HCT116 (cell line): ENCODE data around the gene PDGFD. TPM values are rescaled to one million over a fixed set of nuclear protein-coding genes. Genes with fewer than 3 reads are reported as not detected.
A peak's percentile ranks its signal among the peaks of the same experiment; 100 is the strongest.

Experiments used
- ATAC-seq: fragments of 200-7000 bp; cut with Tn5 transposase; 2 replicates; pipeline ENCODE4 v1.9.1; 2020; ENCODE audit warnings: mild to moderate bottlenecking, moderate library complexity
- BruUV-seq: library from RNA; stranded (reverse); fragments of 400-500 nt; replicated peaks from 2 replicates; lab custom pipeline; 2021; lab: Mats Ljungman, UMichigan
- CTCF ChIA-PET: fragments of 300-600 bp; sonication (Branson Sonifier 250); formaldehyde crosslinking; loops from one replicate; lab custom pipeline; 2021; ENCODE audit warnings: antibody characterized with exemption; lab: Charles Lee
- POLR2A ChIA-PET: fragments of 300-600, 350-600 bp; sonication (Branson Sonifier 250); formaldehyde crosslinking; loops from one replicate; lab custom pipeline; 2021; ENCODE audit warnings: antibody characterized with exemption; lab: Charles Lee
- RAD21 ChIA-PET, 2 experiments: fragments of 300-600 bp; sonication (Branson Sonifier 250); formaldehyde crosslinking; loops; one replicate each; lab custom pipeline; 2023; ENCODE audit warnings: low total read pairs in 2 of 2; ENCODE audit not compliant: uncharacterized antibody in 2 of 2, unreplicated experiment in 2 of 2, low non-redundant PET in 1 of 2; lab: Charles Lee
- DNase-seq: peaks from one replicate; pipeline ENCODE4 v3.0.0-alpha.2; 2010; ENCODE audit warnings: low read depth, low spot score
- H2AFZ ChIP-seq: fragments of 200-600 bp; shearing (Covaris generic), sonication (generic); 2 replicates; pipeline ENCODE4 v1.6.1; 2017; ENCODE audit warnings: low read depth, mixed run types, mixed read lengths, antibody characterized with exemption, low read length; ENCODE audit not compliant: poor library complexity, severe bottlenecking
- H3K27ac ChIP-seq: 2 replicates; pipeline ENCODE4 v1.5.1; 2012; ENCODE audit warnings: low read depth, low read length
- H3K27me3 ChIP-seq: fragments of 200-600 bp; sonication (generic); 2 replicates; pipeline ENCODE4 v1.6.1; 2016; ENCODE audit warnings: mixed run types, low read length, mixed read lengths; ENCODE audit not compliant: insufficient read depth
- H3K36me3 ChIP-seq, 2 experiments: fragments of 200-500 bp in 1 of 2; fragments of 200-600 bp in 1 of 2; sonication (Bioruptor generic) in 1 of 2; sonication (generic) in 1 of 2; 2 replicates each; pipeline versions ENCODE4 v1.5.1 to v1.6.1; 2014 to 2016; ENCODE audit warnings: low read length in 2 of 2, inconsistent platforms in 1 of 2, mixed read lengths in 1 of 2, mixed run types in 1 of 2; ENCODE audit not compliant: insufficient read depth in 2 of 2, control insufficient read depth in 1 of 2
- H3K4me1 ChIP-seq, 2 experiments: fragments of 200-600 bp in 1 of 2; sonication (generic) in 1 of 2; 2 replicates each; pipeline versions ENCODE4 v1.5.1 to v1.6.1; 2012 to 2017; ENCODE audit warnings: low read length in 2 of 2, inconsistent platforms in 1 of 2, mild to moderate bottlenecking in 1 of 2, mixed read lengths in 1 of 2, mixed run types in 1 of 2, moderate library complexity in 1 of 2; ENCODE audit not compliant: insufficient read depth in 2 of 2, control insufficient read depth in 1 of 2
- H3K4me2 ChIP-seq: fragments of 200-600 bp; sonication (generic); 2 replicates; pipeline ENCODE4 v1.6.1; 2017; ENCODE audit warnings: mixed run types, low read length, mixed read lengths
- H3K4me3 ChIP-seq, 2 experiments: fragments of 200-600 bp in 1 of 2; sonication (generic) in 1 of 2; replicated peaks in 1 of 2; 2 replicates each; pipeline ENCODE4 v1.5.1; 2011 to 2016; ENCODE audit warnings: low read length in 2 of 2, control low read depth in 1 of 2, low read depth in 1 of 2, mild to moderate bottlenecking in 1 of 2, mixed read lengths in 1 of 2, mixed run types in 1 of 2
- H3K79me2 ChIP-seq: fragments of 200-600 bp; sonication (generic); 2 replicates; pipeline ENCODE4 v1.6.1; 2017; ENCODE audit warnings: mild to moderate bottlenecking, mixed run types, low read length, moderate library complexity, mixed read lengths; ENCODE audit not compliant: insufficient read depth
- H3K9ac ChIP-seq: fragments of 200-600 bp; sonication (generic); 2 replicates; pipeline ENCODE4 v1.6.1; 2016; ENCODE audit warnings: low read length, mixed read lengths
- H3K9me2 ChIP-seq: fragments of 200-600 bp; sonication (generic), shearing (Covaris generic); 2 replicates; pipeline ENCODE4 v1.6.1; 2017; ENCODE audit warnings: mixed run types, mild to moderate bottlenecking, moderate library complexity; ENCODE audit not compliant: insufficient read depth
- H3K9me3 ChIP-seq, 2 experiments: fragments of 200-500 bp in 1 of 2; fragments of 200-600 bp in 1 of 2; sonication (Bioruptor generic) in 1 of 2; sonication (generic) in 1 of 2; 2 replicates each; pipeline ENCODE4 v1.6.1; 2014 to 2017; ENCODE audit warnings: low read length in 2 of 2, mixed read lengths in 2 of 2, inconsistent platforms in 1 of 2, low read depth in 1 of 2, mild to moderate bottlenecking in 1 of 2, mixed run types in 1 of 2, moderate library complexity in 1 of 2; ENCODE audit not compliant: control insufficient read depth in 1 of 2, insufficient read depth in 1 of 2
- H4K20me1 ChIP-seq: fragments of 200-600 bp; sonication (generic), shearing (Covaris generic); 2 replicates; pipeline ENCODE4 v1.6.1; 2017; ENCODE audit warnings: mixed run types, mild to moderate bottlenecking, moderate library complexity; ENCODE audit not compliant: insufficient read depth
- CBX3 ChIP-seq: IDR thresholded peaks from 2 replicates; pipeline ENCODE4 v1.6.1; 2012; ENCODE audit warnings: low read depth
- ELF1 ChIP-seq: IDR thresholded peaks from 2 replicates; pipeline ENCODE4 v1.6.1; 2012; ENCODE audit warnings: low read depth, borderline replicate concordance
- FOSL1 ChIP-seq: IDR thresholded peaks from 2 replicates; pipeline ENCODE4 v1.6.1; 2012; ENCODE audit warnings: low read depth
- JUND ChIP-seq: IDR thresholded peaks from 2 replicates; pipeline ENCODE4 v1.6.1; 2012
- POLR2A ChIP-seq: IDR thresholded peaks from 2 replicates; pipeline ENCODE4 v1.7.0; 2011; ENCODE audit warnings: borderline replicate concordance; ENCODE audit not compliant: insufficient read depth, insufficient read length; ENCODE audit errors: extremely low read depth
- POLR2AphosphoS5 ChIP-seq: IDR thresholded peaks from 2 replicates; pipeline ENCODE4 v1.6.1; 2011; ENCODE audit warnings: mild to moderate bottlenecking, low read depth, low read length, moderate library complexity
- RAD21 ChIP-seq: IDR thresholded peaks from 2 replicates; pipeline ENCODE4 v1.6.1; 2012; ENCODE audit warnings: low read depth, mild to moderate bottlenecking
- SIN3A ChIP-seq: IDR thresholded peaks from 2 replicates; pipeline ENCODE4 v1.6.1; 2012; ENCODE audit warnings: low read depth
- SRF ChIP-seq: IDR thresholded peaks from 2 replicates; pipeline ENCODE4 v1.6.1; 2012; ENCODE audit warnings: low read depth
- TCF7L2 ChIP-seq: IDR thresholded peaks from 2 replicates; pipeline ENCODE4 v1.7.0; 2011; ENCODE audit warnings: borderline replicate concordance, inconsistent platforms; ENCODE audit not compliant: insufficient read depth, insufficient read length; ENCODE audit errors: extremely low read depth
- YY1 ChIP-seq: IDR thresholded peaks from 2 replicates; pipeline ENCODE4 v1.6.1; 2011; ENCODE audit warnings: low read length, low read depth, moderate library complexity, mild to moderate bottlenecking; ENCODE audit not compliant: insufficient replicate concordance; ENCODE audit errors: extremely low read depth
- ZNF274 ChIP-seq: fragments of 200-500 bp; sonication (Bioruptor generic); IDR thresholded peaks from 2 replicates; pipeline ENCODE4 v1.6.1; 2014; ENCODE audit warnings: mild to moderate bottlenecking, low read depth, low read length, inconsistent platforms
- intact Hi-C: fragments of 100-400 bp; cut with micrococcal nuclease; formaldehyde crosslinking; loops from 2 replicates; pipeline ENCODE4 v1.10.0; 2022
- total RNA-seq: library from RNA; stranded (reverse); gene quantifications from one replicate; pipeline ENCODE4 v1.2.1, GENCODE V29; 2021; ENCODE audit not compliant: unreplicated experiment
- TF ChIP-seq, protein P1 (sequence below): IDR thresholded peaks from 2 replicates; pipeline ENCODE4 v1.6.1; 2011; ENCODE audit warnings: mild to moderate bottlenecking, low read length, moderate library complexity; ENCODE audit not compliant: insufficient replicate concordance; ENCODE audit errors: extremely low read depth
- TF ChIP-seq, protein P2 (sequence below): IDR thresholded peaks from 2 replicates; pipeline ENCODE4 v1.6.1; 2012
- TF ChIP-seq, protein P3 (sequence below), 3 experiments: fragments of 200-600 bp in 1 of 3; sonication (generic) in 1 of 3; IDR thresholded peaks in 2 of 3; conservative IDR thresholded peaks in 1 of 3; 2 replicates each; pipeline ENCODE4 v1.5.1; 2012 to 2017; ENCODE audit warnings: low read depth in 2 of 3, low read length in 2 of 3, antibody characterized with exemption in 1 of 3, borderline replicate concordance in 1 of 3, control low read depth in 1 of 3, mild to moderate bottlenecking in 1 of 3, mixed read lengths in 1 of 3, mixed run types in 1 of 3, moderate library complexity in 1 of 3; ENCODE audit not compliant: insufficient read depth in 1 of 3

PDGFD gene
- total RNA-seq, 1 experiment from 2014 or later = 0.34 TPM

DNA sequence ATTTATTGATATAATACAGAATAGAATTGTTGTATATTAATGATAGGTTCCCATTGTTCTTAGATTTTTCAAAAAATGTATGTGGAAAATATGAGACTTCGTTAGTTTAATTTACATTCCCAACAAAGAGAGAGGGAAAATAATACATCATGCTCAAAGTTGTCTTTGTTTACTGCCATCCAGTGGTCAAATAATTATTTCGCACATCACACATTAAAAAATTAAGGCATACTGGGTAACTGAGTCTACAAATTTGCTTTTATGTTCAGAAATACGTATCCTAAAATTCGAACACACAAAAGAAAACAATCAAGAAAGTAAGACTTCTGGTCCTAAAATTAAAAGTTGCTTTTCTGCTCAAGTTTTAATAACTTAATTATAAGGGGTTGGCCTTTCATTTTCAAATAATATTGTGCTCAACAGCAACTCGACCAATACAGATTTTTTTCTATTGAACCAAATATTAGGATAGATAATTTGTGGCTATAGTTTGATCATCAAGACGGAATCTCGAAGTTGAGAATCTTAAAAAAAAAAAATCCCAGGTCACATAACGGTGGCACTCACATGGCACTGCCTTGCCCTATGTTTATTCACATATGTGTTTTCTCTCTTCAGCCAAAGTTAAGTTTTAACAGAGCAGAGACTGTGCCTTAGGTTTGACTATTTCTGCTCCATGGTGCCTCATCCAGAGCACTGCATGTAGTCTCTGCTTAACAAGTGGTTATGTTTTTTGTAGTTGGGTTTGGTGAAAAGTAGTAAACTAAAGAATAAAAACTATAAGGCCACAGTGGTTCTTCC is 12.3 kb downstream of the PDGFD start:
- no peak overlapping the region for H3K4me2 ChIP-seq
- ChIA-PET CTCF (interaction anchor here (1.4 kb wide), 1 partner anchor 469 kb away, joined by 4 read pairs; no protein-coding TSS in a partner anchor), RAD21 (no interaction called here), POLR2A (no interaction called here)
- H3K9me3 ChIP-seq = no peaks in the 10 kb centered on the region
- DNase-seq (peak; percentile 16), ATAC-seq (no peak)
- intact Hi-C loops = loop anchor here (1.0 kb wide), 1 partner anchor 469 kb away; no protein-coding TSS in a partner anchor
- no peaks in the 10 kb centered on the region for H3K79me2 ChIP-seq
- no peaks in the 10 kb centered on the region for H3K9me2 ChIP-seq
- TF ChIP-seq, protein P1, sequence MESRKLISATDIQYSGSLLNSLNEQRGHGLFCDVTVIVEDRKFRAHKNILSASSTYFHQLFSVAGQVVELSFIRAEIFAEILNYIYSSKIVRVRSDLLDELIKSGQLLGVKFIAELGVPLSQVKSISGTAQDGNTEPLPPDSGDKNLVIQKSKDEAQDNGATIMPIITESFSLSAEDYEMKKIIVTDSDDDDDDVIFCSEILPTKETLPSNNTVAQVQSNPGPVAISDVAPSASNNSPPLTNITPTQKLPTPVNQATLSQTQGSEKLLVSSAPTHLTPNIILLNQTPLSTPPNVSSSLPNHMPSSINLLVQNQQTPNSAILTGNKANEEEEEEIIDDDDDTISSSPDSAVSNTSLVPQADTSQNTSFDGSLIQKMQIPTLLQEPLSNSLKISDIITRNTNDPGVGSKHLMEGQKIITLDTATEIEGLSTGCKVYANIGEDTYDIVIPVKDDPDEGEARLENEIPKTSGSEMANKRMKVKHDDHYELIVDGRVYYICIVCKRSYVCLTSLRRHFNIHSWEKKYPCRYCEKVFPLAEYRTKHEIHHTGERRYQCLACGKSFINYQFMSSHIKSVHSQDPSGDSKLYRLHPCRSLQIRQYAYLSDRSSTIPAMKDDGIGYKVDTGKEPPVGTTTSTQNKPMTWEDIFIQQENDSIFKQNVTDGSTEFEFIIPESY = no peak
- TF ChIP-seq ELF1 = no peak
- TF ChIP-seq SRF = no peak
- peak; percentile 47 for TF ChIP-seq RAD21
- TF ChIP-seq, protein P2, sequence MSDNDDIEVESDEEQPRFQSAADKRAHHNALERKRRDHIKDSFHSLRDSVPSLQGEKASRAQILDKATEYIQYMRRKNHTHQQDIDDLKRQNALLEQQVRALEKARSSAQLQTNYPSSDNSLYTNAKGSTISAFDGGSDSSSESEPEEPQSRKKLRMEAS = no peak
- TF ChIP-seq POLR2AphosphoS5 = no peak
- TF ChIP-seq, protein P3, sequence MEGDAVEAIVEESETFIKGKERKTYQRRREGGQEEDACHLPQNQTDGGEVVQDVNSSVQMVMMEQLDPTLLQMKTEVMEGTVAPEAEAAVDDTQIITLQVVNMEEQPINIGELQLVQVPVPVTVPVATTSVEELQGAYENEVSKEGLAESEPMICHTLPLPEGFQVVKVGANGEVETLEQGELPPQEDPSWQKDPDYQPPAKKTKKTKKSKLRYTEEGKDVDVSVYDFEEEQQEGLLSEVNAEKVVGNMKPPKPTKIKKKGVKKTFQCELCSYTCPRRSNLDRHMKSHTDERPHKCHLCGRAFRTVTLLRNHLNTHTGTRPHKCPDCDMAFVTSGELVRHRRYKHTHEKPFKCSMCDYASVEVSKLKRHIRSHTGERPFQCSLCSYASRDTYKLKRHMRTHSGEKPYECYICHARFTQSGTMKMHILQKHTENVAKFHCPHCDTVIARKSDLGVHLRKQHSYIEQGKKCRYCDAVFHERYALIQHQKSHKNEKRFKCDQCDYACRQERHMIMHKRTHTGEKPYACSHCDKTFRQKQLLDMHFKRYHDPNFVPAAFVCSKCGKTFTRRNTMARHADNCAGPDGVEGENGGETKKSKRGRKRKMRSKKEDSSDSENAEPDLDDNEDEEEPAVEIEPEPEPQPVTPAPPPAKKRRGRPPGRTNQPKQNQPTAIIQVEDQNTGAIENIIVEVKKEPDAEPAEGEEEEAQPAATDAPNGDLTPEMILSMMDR (IDR thresholded peaks at IDR 0.05 in 2 of 3, conservative IDR thresholded peaks at IDR 0.05 in 1 of 3; ENCODE audit: borderline replicate concordance in 1 of 3, insufficient read depth in 1 of 3, low read depth in 2 of 3, low read length in 2 of 3) = peak; percentile 20 to 59 (median 30); a peak in 4 of 6 replicates
- no peak for TF ChIP-seq POLR2A
- TF ChIP-seq CBX3 = no peak
- no peak for TF ChIP-seq FOSL1
- TF ChIP-seq YY1 = no peak
- no peak for TF ChIP-seq ZNF274
- no peak for TF ChIP-seq JUND
- no peak for TF ChIP-seq TCF7L2
- no peak for TF ChIP-seq SIN3A
- BruUV-seq = no TSS peak
- H4K20me1 ChIP-seq = no peaks in the 10 kb centered on the region
- H3K36me3 ChIP-seq = no peaks in the 10 kb centered on the region
- H2AFZ ChIP-seq = peak overlapping the region; percentile 27
- H3K4me1 ChIP-seq = no peaks in the 10 kb centered on the region
- H3K27me3 ChIP-seq = no peaks in the 10 kb centered on the region
- H3K9ac ChIP-seq = no peak overlapping the region
- H3K4me3 ChIP-seq = no peak overlapping the region
- H3K27ac ChIP-seq = no peak overlapping the region
